CD4-positive, alpha-beta T cell treated with Interleukin-15 for 1 hour (primary cell): Measurements from ENCODE around the gene SPTLC3.

ENCODE experiments used
- DNase-seq: peaks from one replicate; pipeline ENCODE4 v3.0.0-alpha.2; 2020

Gene SPTLC3

GRCh38 chr20:13034936-13035335 lies 26.2 kb downstream of the SPTLC3 start:
- DNase-seq: no peak

- no peak for DNase-seq
These were observed 26.8 kb downstream of the SPTLC3 start for GRCh38 chr20:13035399-13036152.

GRCh38 chr20:13037727-13038126 lies 29.0 kb downstream of the SPTLC3 start:
- DNase-seq: no peak

DNA sequence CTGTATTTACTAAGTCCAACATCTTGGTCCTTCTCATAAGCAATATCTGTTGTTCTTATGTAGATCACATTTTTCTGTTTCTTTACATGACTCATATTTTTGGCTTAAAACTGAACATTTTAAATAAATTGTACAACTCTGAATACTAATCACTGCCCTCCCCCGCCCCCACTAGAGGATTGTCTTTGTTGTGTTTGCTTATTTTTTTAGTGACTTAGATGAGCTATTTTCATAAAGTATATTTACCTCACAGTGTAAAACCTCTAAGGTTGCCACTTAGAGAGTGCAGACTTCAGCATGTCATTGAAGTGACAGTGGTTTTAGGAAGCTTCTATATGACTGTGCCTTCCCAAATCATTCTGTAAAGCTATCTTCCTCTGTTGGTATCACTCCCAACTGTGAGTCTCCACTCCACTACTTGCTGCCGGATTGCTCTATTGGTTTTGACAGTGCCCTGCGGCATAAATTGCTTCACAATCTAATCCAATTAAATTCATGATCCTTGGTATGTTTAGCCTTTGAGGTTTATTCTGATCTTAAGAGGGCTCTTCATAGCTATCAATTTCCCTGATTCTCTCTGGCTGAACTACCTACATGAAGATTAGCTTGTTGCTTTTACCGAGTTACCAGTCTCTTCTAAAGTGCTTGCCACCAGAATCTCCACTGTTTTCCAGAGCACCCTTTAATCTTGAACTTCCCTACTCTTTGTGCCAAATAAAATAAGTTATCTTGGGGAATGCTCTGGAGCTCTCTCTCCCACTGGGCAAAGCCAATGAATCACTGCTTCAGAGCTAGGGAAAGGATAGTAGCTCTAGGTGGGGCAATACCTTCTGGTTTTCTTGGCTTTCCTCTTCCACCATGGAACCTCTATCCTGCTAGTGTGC lies 33.0 kb downstream of the SPTLC3 start:
- no peak for DNase-seq

- DNase-seq: no peak
These were observed 33.7 kb downstream of the SPTLC3 start for GRCh38 chr20:13042458-13042794.

DNA sequence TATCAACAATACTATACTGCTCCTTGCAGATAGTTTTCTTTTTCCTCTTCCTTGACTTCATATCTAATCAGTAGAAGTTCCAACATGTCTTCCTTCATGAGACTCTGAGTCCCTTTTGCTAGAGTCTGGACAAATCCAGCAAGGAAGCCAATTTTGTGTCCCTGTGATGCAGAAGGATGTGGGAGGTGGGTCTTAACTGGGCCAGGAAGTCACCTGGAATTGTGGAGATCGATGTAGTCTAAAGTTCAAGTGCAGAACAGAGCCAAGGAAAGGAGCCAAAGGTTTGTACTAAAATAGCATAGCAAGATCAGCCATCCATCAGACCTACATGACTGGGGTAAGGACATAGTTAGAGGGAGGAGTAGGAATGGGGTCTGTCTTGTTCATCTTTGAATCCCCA lies 37.6 kb downstream of the SPTLC3 start:
- no peak for DNase-seq

- no peak for DNase-seq
These were observed 45.2 kb downstream of the SPTLC3 start for GRCh38 chr20:13054011-13054410.

DNA sequence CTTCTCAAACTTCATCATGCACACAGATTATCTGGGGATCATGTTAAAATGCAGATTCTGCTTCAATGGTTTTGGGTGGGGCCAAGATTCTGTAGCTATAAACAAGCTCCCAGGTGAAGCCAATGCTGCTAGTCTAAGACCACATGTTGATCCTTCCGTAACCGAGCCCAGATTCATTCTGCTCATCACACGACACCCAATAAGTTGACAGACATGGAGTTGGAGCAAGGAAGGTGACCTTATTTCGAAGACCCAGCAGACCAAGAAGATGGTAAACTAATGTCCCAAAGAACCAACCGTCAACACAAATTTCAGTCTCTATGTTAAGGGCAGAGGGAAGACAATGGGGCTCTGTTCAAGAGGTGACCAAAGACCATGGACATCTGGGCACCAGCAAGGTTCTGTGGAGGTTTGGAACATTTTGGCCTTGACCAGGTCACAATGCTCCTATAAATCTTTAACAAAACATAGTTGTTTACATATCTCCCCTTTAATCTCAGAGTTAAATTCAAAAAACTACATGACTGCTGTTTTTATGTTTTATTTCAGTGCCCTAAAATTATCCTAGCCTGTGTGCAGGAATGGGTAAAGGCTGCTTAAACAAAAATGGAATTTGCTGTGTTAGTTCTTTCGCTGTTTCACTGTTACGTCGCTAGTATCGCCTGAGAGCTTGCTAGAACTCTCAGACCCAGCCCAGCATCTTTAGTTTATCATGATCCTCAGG lies 50.1 kb downstream of the SPTLC3 start:
- DNase-seq: no peak

GRCh38 chr20:13059398-13060136 lies 50.8 kb downstream of the SPTLC3 start:
- no peak for DNase-seq

- no peak for DNase-seq
These were observed 51.6 kb downstream of the SPTLC3 start for GRCh38 chr20:13060327-13060726.

DNA sequence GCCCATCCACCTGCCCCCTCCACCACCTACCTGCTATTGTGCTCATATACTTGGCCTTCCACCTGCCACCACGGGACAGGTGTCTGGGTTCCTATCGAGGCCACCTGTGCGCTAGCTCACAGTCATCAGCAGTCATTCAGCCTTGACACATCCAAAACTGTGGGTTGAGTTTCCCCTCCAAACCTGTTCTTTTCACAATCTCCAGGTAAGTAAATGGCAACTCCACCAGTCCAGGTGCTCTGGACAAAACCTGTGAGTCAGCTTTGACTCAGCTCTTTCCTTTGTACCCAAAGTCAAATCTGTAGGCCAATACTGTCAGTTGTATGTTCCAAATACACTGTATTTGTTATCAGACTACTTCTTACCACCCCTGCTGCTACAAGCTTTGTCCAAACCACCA lies 52.6 kb downstream of the SPTLC3 start:
- DNase-seq: no peak

DNA sequence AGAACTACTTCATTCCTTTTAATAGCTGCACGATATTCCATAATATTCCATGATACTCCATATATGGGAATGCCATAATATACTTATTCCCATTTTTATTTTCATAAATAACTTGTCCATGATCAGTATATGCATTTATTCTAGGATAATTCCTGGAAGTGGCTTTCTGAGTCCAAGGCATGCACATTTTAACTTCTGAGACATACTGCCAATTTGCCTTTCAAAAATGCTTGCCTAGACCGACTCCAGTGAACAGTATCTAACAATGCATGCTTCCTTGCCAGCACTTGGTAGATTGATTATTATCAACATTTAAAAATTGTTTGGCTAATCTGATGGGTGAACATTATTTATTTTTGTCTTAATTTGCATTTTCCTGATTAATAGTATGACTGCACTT lies 54.0 kb downstream of the SPTLC3 start:
- DNase-seq: no peak

DNA sequence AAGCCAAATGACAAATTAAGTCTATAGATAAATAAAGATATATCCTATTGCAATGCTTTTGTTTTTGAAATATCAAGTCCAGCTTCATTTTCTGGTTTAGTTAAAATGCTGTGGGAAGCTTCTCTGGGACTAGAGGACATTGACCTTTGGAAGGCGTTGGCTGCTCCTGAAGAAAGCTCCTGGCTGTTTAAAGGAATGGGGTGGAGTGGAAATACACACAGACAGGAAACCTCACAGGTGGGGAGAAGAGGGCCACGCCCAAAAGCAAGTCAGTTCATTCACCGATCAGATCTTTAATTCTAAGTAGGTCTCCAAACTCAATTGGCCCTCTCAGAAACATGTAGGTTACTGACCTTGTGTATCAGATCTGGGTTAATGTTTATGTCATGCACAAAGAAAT lies 59.6 kb downstream of the SPTLC3 start:
- DNase-seq: no peak

DNA sequence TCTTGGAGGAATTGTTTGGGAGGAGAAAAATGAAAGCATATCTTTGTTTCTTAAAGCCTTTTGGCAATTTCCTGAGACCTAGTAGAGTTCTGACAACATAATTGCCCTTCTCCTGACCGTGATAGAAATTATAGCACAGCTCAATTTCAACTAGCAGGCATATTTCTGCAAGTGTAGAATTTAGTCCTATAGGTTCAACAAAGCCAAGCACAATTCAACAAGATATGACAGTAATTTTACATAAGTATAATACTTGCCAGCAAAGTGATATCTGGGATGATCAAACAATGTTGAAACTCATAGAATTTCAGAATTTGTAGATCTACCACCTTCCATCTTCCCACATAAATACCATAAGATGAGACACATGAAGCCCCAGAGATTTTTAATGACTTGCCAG lies 73.1 kb downstream of the SPTLC3 start:
- DNase-seq: no peak

DNA sequence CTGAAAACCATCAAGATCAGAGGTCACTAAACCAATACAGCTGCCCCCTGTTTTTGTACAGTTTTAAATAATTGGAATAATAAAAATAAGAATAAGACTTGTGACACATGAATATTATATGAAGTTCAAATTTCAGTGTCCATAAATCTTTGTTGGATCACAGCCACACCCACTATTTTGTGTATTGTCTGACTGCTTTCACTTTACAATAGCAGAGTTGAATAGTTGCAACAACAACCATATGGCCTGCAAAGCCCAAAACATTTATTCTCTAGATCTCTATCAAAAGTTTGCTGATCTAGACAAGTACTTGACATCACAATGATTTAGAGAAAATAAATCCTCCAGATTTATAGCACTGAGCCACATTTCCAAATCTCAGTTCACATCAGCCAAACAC lies 73.6 kb downstream of the SPTLC3 start:
- no peak for DNase-seq

- no peak for DNase-seq
These were observed 76.5 kb downstream of the SPTLC3 start for GRCh38 chr20:13085275-13085674.

- DNase-seq: no peak
These were observed 81.2 kb downstream of the SPTLC3 start for GRCh38 chr20:13089950-13090469.

GRCh38 chr20:13092111-13092510 lies 83.3 kb downstream of the SPTLC3 start:
- DNase-seq: no peak

GRCh38 chr20:13094976-13095375 lies 86.2 kb downstream of the SPTLC3 start:
- no peak for DNase-seq

- DNase-seq: no peak
These were observed 90.1 kb downstream of the SPTLC3 start for GRCh38 chr20:13098720-13099355.

- no peak for DNase-seq
These were observed 90.9 kb downstream of the SPTLC3 start for GRCh38 chr20:13099676-13100075.

GRCh38 chr20:13101276-13101675 lies 92.5 kb downstream of the SPTLC3 start:
- DNase-seq: no peak
